Measurements from ENCODE around the gene IL17REL.

Gene IL17REL

GRCh38 chr22:49962012-49962750 is 50.4 kb downstream of the IL17REL start:
- no peak for TF ChIP-seq CTCF (conservative IDR thresholded peaks at IDR 0.05)
- peak overlapping the region; percentile 92 for H3K27ac ChIP-seq

- TF ChIP-seq CTCF (conservative IDR thresholded peaks at IDR 0.05), result no peak
- H3K27ac ChIP-seq, result peak overlapping the region; percentile 92
Observed at GRCh38 chr22:49961601-49962011, 51.0 kb downstream of the IL17REL start.

- TF ChIP-seq CTCF (conservative IDR thresholded peaks at IDR 0.05), result no peak
- peak overlapping the region; percentile 92 for H3K27ac ChIP-seq
Observed at GRCh38 chr22:49961005-49961600, 51.5 kb downstream of the IL17REL start.

GRCh38 chr22:49960159-49961004 is 52.2 kb downstream of the IL17REL start, which contains the start of gene PIM3:
PIM3 (plus strand) TSS chr22:49960772; CDS start chr22:49960948, 176 bp downstream.
- H3K27ac ChIP-seq, result peak within 1 kb of the TSS; percentile 92
- TF ChIP-seq CTCF (conservative IDR thresholded peaks at IDR 0.05), result no peak

- TF ChIP-seq CTCF (conservative IDR thresholded peaks at IDR 0.05), result no peak
- H3K27ac ChIP-seq, result peak overlapping the region; percentile 92
Observed at GRCh38 chr22:49959782-49960158, 52.8 kb downstream of the IL17REL start.

- no peak for TF ChIP-seq CTCF (conservative IDR thresholded peaks at IDR 0.05)
- peak overlapping the region; percentile 92 for H3K27ac ChIP-seq
Observed at GRCh38 chr22:49958931-49959781, 53.4 kb downstream of the IL17REL start.

All from VCaP (cell line).